Mesendoderm (in vitro differentiated cells): ENCODE results near the gene DALRD3.

Experiments
- DNase-seq: peaks from one replicate; pipeline ENCODE4 v3.0.0; 2013
- H2AK5ac ChIP-seq: 2 replicates; pipeline ENCODE4 v1.6.1; 2013; ENCODE audit warnings: low read length, inconsistent platforms
- H2BK120ac ChIP-seq: 2 replicates; pipeline ENCODE4 v1.6.1; 2013; ENCODE audit warnings: low read depth, mild to moderate bottlenecking, low read length, moderate library complexity, mixed read lengths
- H2BK15ac ChIP-seq: replicated peaks from 2 replicates; pipeline ENCODE4 v1.6.1; 2013; ENCODE audit warnings: low read depth, mild to moderate bottlenecking, moderate library complexity
- H2BK5ac ChIP-seq: 2 replicates; pipeline ENCODE4 v1.6.1; 2013; ENCODE audit warnings: low read length, inconsistent platforms
- H3K18ac ChIP-seq: 2 replicates; pipeline ENCODE4 v1.6.1; 2013; ENCODE audit warnings: mild to moderate bottlenecking, low read length, mixed read lengths
- H3K23ac ChIP-seq: one replicate; pipeline ENCODE4 v1.6.1; 2013; ENCODE audit warnings: low read length
- H3K27ac ChIP-seq: 2 replicates; pipeline ENCODE4 v1.5.1; 2013; ENCODE audit warnings: low read depth, mild to moderate bottlenecking, inconsistent platforms, low read length, moderate library complexity
- H3K27me3 ChIP-seq: 2 replicates; pipeline ENCODE4 v1.6.1; 2013; ENCODE audit warnings: low read length, control low read depth, mild to moderate bottlenecking, inconsistent platforms; ENCODE audit not compliant: insufficient read depth, poor library complexity
- H3K36me3 ChIP-seq: 2 replicates; pipeline ENCODE4 v1.6.1; 2013; ENCODE audit warnings: low read length, inconsistent platforms; ENCODE audit not compliant: control insufficient read depth, insufficient read depth
- H3K4ac ChIP-seq: one replicate; pipeline ENCODE4 v1.6.1; 2013; ENCODE audit warnings: low read depth, mild to moderate bottlenecking, low read length, moderate library complexity
- H3K4me1 ChIP-seq: 2 replicates; pipeline ENCODE4 v1.6.1; 2013; ENCODE audit warnings: low read depth, low read length, inconsistent platforms; ENCODE audit not compliant: control insufficient read depth
- H3K4me2 ChIP-seq: 2 replicates; pipeline ENCODE4 v1.6.1; 2013; ENCODE audit warnings: low read length
- H3K4me3 ChIP-seq: 2 replicates; pipeline ENCODE4 v1.5.1; 2013; ENCODE audit warnings: mild to moderate bottlenecking, low read length
- H3K56ac ChIP-seq: one replicate; pipeline ENCODE4 v1.6.1; 2013; ENCODE audit warnings: low read length
- H3K79me1 ChIP-seq: 2 replicates; pipeline ENCODE4 v1.6.1; 2013; ENCODE audit warnings: low read length, inconsistent platforms
- H3K79me2 ChIP-seq: 2 replicates; pipeline ENCODE4 v1.6.1; 2013; ENCODE audit warnings: mild to moderate bottlenecking, low read length; ENCODE audit not compliant: control insufficient read depth, insufficient read depth
- H3K9ac ChIP-seq: 2 replicates; pipeline ENCODE4 v1.6.1; 2013; ENCODE audit warnings: low read length, inconsistent platforms
- H4K5ac ChIP-seq: one replicate; pipeline ENCODE4 v1.6.1; 2013; ENCODE audit warnings: low read length
- H4K8ac ChIP-seq: one replicate; pipeline ENCODE4 v1.6.1; 2013; ENCODE audit warnings: low read depth, mild to moderate bottlenecking, control low read depth, low read length, moderate library complexity
- WGBS: extraction: QIAGEN DNeasy Blood & Tissue Kit; methylation state at CpG from one replicate; pipeline ENCODE4 v1.1.7; 2013; ENCODE audit warnings: low lambda C conversion rate, missing lambda C conversion rate; ENCODE audit not compliant: insufficient coverage; ENCODE audit errors: extremely low coverage; 5-methylcytosine and 5-hydroxymethylcytosine counted together

The DALRD3 gene

DNA sequence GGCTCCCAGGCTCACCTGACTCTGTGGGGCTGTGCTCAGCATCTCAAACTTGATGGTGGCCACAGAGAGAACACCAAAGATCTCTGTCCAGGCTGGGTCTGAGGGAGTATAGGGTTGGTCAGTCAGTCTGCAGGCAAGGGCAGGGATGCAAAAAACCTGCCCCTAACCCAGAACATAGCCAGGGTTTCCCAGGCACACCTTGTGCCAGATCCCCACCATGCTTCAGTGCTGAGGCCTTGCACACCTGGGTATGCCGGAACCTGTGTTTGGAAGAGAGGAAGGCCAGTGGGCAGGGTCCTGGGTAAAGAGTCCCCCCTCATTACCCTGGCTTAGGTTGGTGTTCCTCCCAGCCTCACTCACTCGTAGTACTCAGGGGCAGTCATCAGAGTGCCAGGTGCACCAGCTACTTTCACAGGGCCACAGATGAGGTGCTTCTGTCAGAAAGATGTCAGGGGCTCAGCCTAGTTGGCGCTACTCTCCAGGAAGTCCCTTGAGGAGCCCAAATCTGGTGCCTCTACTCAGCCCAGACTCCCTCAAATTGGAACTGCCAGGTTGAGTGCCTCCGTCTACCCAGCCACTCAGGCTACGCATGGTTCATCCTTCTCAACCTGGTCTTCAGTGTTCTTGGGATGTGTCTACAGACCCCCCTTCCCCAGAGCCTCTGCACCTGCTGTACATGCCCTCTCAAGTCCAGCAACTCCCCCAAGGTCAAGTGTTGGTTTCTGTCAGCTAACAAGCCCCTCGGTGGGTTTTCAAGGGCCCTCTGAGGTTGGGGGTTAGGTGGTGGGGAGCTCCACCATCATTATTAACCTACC is 1.8 kb downstream of the DALRD3 start:
- no peak for DNase-seq
- H3K79me1 ChIP-seq, result peaks cover 21% of the 10 kb centered on the region
- no peak overlapping the region for H3K18ac ChIP-seq
- no peak overlapping the region for H3K23ac ChIP-seq
- H4K5ac ChIP-seq, result no peak overlapping the region
- no peak overlapping the region for H3K9ac ChIP-seq
- peaks cover 18% of the 10 kb centered on the region for H3K79me2 ChIP-seq
- no peak overlapping the region for H2BK5ac ChIP-seq
- no peak overlapping the region for H3K27ac ChIP-seq
- no peak overlapping the region for H3K4me2 ChIP-seq
- no peak overlapping the region for H4K8ac ChIP-seq
- no peak overlapping the region for H2BK120ac ChIP-seq
- WGBS, result no CpG with 5 or more reads among the region's 6 CpGs
- no peak overlapping the region for H2AK5ac ChIP-seq
- no peak overlapping the region for H3K56ac ChIP-seq
- H3K4me1 ChIP-seq, result peaks cover 5% of the 10 kb centered on the region
- peaks cover 18% of the 10 kb centered on the region for H3K36me3 ChIP-seq
- no peak overlapping the region for H2BK15ac ChIP-seq
- no peaks in the 10 kb centered on the region for H3K27me3 ChIP-seq
- no peak overlapping the region for H3K4me3 ChIP-seq
- no peak overlapping the region for H3K4ac ChIP-seq

DNA sequence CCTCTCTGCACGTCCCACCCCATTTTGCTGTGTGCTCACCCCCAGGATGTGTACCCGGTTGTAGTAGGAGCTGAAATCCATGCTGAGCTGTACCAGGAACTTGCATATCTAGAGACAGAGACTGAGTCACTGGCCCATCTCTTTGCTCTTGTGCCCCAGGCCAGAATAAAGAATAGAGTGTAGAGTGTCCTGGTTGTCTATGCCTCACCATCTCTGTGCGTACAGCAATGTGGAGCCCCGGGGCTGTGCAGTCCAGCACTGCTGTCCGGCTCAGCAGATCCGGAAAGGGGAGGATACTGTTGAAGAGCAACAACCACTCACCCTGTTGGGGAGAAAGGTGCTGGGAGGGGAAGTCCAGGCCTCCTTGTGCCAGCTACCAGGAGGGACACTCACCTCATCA is 2.6 kb downstream of the DALRD3 start:
- Histone ChIP-seq H3K4me2 (no peak overlapping the region), H2AK5ac (no peak overlapping the region), H3K79me1 (peaks cover 21% of the 10 kb centered on the region), H3K4me1 (peaks cover 5% of the 10 kb centered on the region), H3K18ac (no peak overlapping the region), H3K9ac (no peak overlapping the region), H2BK5ac (no peak overlapping the region), H3K27me3 (no peaks in the 10 kb centered on the region), H3K4me3 (no peak overlapping the region), H3K23ac (no peak overlapping the region), H3K79me2 (peaks cover 22% of the 10 kb centered on the region), H2BK15ac (no peak overlapping the region), H3K4ac (no peak overlapping the region), H4K8ac (no peak overlapping the region), H4K5ac (no peak overlapping the region), H3K56ac (no peak overlapping the region), H2BK120ac (no peak overlapping the region), H3K36me3 (peaks cover 18% of the 10 kb centered on the region), H3K27ac (no peak overlapping the region)
- DNase-seq, result no peak
- WGBS, result no CpG with 5 or more reads among the region's 6 CpGs

DNA sequence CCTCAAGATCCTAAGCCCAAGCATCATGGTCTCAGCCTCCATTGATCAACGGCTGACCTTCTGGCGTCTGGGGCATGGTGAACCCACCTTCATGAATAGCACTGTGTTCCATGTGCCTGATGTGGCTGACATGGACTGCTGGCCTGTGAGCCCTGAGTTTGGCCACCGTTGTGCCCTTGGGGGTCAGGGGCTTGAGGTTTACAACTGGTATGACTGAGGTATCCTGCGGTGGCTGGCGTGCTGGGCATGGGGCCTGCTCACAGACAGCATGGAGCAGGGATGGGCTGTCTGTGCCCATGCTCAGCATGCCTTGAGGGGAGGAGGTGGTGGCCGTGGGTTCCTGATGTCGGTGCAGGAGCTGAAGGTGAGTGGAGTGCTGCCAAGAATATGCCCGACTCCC is 3.3 kb downstream of the DALRD3 start:
- Histone ChIP-seq H3K4ac (no peak overlapping the region), H3K9ac (no peak overlapping the region), H4K5ac (no peak overlapping the region), H3K27ac (no peak overlapping the region), H3K23ac (no peak overlapping the region), H2AK5ac (no peak overlapping the region), H4K8ac (no peak overlapping the region), H3K79me2 (peaks cover 18% of the 10 kb centered on the region), H3K56ac (no peak overlapping the region), H3K79me1 (peaks cover 17% of the 10 kb centered on the region), H2BK120ac (no peak overlapping the region), H2BK15ac (no peak overlapping the region), H3K18ac (no peak overlapping the region), H3K4me2 (no peak overlapping the region), H3K4me1 (peaks cover 3% of the 10 kb centered on the region), H3K27me3 (no peaks in the 10 kb centered on the region), H3K4me3 (no peak overlapping the region), H2BK5ac (no peak overlapping the region), H3K36me3 (peaks cover 18% of the 10 kb centered on the region)
- no peak for DNase-seq
- no CpG with 5 or more reads among the region's 8 CpGs for WGBS

DNA sequence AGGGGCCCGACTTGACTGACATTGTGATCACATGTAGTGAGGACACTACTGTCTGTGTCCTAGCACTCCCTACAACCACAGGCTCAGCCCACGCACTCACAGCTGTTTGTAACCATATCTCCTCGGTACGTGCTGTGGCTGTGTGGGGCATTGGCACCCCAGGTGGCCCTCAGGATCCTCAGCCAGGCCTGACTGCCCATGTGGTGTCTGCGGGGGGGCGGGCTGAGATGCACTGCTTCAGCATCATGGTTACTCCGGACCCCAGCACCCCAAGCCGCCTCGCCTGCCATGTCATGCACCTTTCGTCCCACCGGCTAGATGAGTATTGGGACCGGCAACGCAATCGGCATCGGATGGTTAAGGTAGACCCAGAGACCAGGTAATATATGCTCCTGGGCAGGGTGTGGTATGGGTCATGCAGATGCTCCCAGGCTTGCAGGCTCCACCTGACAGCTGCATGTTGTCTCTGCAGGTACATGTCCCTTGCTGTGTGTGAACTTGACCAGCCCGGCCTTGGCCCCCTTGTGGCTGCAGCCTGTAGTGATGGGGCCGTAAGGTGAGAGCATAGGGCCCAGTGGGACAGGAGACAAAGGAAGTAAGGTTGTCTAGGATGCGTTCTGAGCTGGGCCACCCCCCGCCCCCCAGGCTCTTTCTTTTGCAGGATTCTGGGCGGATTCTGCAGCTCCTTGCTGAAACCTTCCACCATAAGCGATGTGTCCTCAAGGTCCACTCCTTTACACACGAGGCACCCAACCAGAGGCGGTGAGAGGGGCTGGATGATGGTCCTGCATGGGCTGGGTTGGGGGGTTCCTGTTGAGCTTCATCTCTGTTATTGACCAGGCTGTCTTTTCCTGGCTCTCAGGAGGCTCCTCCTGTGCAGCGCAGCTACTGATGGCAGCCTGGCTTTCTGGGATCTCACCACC is 4.4 kb downstream of the DALRD3 start:
- H3K4ac ChIP-seq, result no peak overlapping the region
- H2BK120ac ChIP-seq, result no peak overlapping the region
- no peaks in the 10 kb centered on the region for H3K27me3 ChIP-seq
- H3K56ac ChIP-seq, result no peak overlapping the region
- H3K23ac ChIP-seq, result no peak overlapping the region
- H3K4me2 ChIP-seq, result no peak overlapping the region
- DNase-seq, result peak; percentile 89
- H3K9ac ChIP-seq, result no peak overlapping the region
- no peak overlapping the region for H3K27ac ChIP-seq
- no CpG with 5 or more reads among the region's 24 CpGs for WGBS
- H3K79me2 ChIP-seq, result peaks cover 26% of the 10 kb centered on the region
- no peak overlapping the region for H4K5ac ChIP-seq
- no peak overlapping the region for H4K8ac ChIP-seq
- H3K4me1 ChIP-seq, result peaks cover 3% of the 10 kb centered on the region
- no peak overlapping the region for H2AK5ac ChIP-seq
- H3K4me3 ChIP-seq, result no peak overlapping the region
- H2BK15ac ChIP-seq, result no peak overlapping the region
- H3K18ac ChIP-seq, result no peak overlapping the region
- H3K79me1 ChIP-seq, result peaks cover 19% of the 10 kb centered on the region
- no peak overlapping the region for H2BK5ac ChIP-seq
- peaks cover 18% of the 10 kb centered on the region for H3K36me3 ChIP-seq

DNA sequence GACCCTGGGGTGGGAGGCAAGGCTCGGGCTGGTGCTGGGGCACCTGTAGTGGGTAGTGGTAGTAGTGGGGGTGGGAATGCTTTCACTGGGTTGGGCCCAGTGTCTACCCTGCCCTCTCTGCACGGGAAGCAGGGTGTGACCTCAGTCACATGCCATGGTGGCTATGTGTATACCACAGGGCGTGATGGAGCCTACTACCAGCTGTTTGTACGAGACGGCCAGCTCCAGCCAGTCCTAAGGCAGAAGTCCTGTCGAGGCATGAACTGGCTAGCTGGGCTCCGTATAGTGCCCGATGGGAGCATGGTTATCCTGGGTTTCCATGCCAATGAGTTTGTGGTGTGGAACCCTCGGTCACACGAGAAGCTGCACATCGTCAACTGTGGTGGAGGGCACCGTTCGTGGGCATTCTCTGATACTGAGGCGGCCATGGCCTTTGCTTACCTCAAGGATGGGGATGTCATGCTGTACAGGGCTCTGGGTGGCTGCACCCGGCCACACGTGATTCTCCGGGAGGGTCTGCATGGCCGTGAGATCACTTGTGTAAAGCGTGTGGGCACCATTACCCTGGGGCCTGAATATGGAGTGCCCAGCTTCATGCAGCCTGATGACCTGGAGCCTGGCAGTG is 5.2 kb downstream of the DALRD3 start:
- no peak overlapping the region for H2BK5ac ChIP-seq
- no CpG with 5 or more reads among the region's 19 CpGs for WGBS
- H3K4me1 ChIP-seq, result peaks cover 6% of the 10 kb centered on the region
- no peak for DNase-seq
- H3K23ac ChIP-seq, result no peak overlapping the region
- peaks cover 18% of the 10 kb centered on the region for H3K36me3 ChIP-seq
- H3K27ac ChIP-seq, result no peak overlapping the region
- no peak overlapping the region for H2AK5ac ChIP-seq
- no peak overlapping the region for H3K4me2 ChIP-seq
- no peaks in the 10 kb centered on the region for H3K27me3 ChIP-seq
- no peak overlapping the region for H3K9ac ChIP-seq
- H3K79me2 ChIP-seq, result peaks cover 33% of the 10 kb centered on the region
- peaks cover 23% of the 10 kb centered on the region for H3K79me1 ChIP-seq
- H3K18ac ChIP-seq, result no peak overlapping the region
- H3K4me3 ChIP-seq, result no peak overlapping the region
- no peak overlapping the region for H4K5ac ChIP-seq
- H3K56ac ChIP-seq, result no peak overlapping the region
- H4K8ac ChIP-seq, result no peak overlapping the region
- H2BK15ac ChIP-seq, result no peak overlapping the region
- no peak overlapping the region for H3K4ac ChIP-seq
- H2BK120ac ChIP-seq, result no peak overlapping the region
